A549 (cell line): ENCODE measurements around the gene OSBPL3. TPM values are rescaled to one million over a fixed set of nuclear protein-coding genes. Genes with fewer than 3 reads are reported as not detected.

Source experiments
- ATAC-seq, 2 experiments: fragments of 200-7000 bp in 1 of 2; fragments of >200 bp in 1 of 2; cut with Nextera tagmentation in 1 of 2; cut with Tn5 transposase in 1 of 2; 3 replicates each; pipeline versions ENCODE4 v1.8.0 to v1.9.1; 2018 to 2020; ENCODE audit warnings: mild to moderate bottlenecking in 1 of 2, moderate library complexity in 1 of 2
- CTCF ChIA-PET: fragments of 300-600 bp; sonication (Branson Sonifier 250); formaldehyde crosslinking; extraction: SDS; loops from one replicate; lab custom pipeline; 2021; ENCODE audit warnings: antibody characterized with exemption, inconsistent platforms; lab: Yijun Ruan, JAX
- POLR2A ChIA-PET: fragments of 350-600 bp; formaldehyde crosslinking; extraction: SDS; loops from one replicate; lab custom pipeline; 2021; ENCODE audit warnings: antibody characterized with exemption, inconsistent platforms; lab: Yijun Ruan, JAX
- DNase-seq, 2 experiments: peaks; one replicate each; pipeline versions ENCODE4 v3.0.0 to v3.0.0-alpha.2; 2011 to 2016; ENCODE audit warnings: low read depth in 1 of 2, low spot score in 1 of 2
- FAIRE-seq: peaks from 2 replicates; lab custom pipeline; 2011; peaks lifted over from hg19 to GRCh38; lab: Jason Lieb, UNC
- H3K27ac ChIP-seq, 2 experiments: fragments of >200 bp; sonication (Bioruptor Twin); formaldehyde crosslinking; 3 replicates each; pipeline ENCODE4 v1.5.1; 2016 to 2017
- H3K4me1 ChIP-seq: fragments of >200 bp; sonication (Bioruptor Twin); formaldehyde crosslinking; 3 replicates; pipeline ENCODE4 v1.6.1; 2016
- H3K4me2 ChIP-seq: fragments of >200 bp; sonication (Bioruptor Twin); formaldehyde crosslinking; 3 replicates; pipeline ENCODE4 v1.6.1; 2016
- H3K4me3 ChIP-seq: fragments of >200 bp; sonication (Bioruptor Twin); formaldehyde crosslinking; 3 replicates; pipeline ENCODE4 v1.5.1; 2016
- H3K9me3 ChIP-seq: fragments of >200 bp; sonication (Bioruptor Twin); formaldehyde crosslinking; 3 replicates; pipeline ENCODE4 v1.6.1; 2016
- CBX2 ChIP-seq: fragments of 200-600 bp; sonication (generic); IDR thresholded peaks from 2 replicates; pipeline ENCODE4 v1.6.1; 2016; ENCODE audit warnings: low read depth, mild to moderate bottlenecking, borderline replicate concordance
- CEBPB ChIP-seq, 2 experiments: fragments of >200 bp in 1 of 2; sonication (Bioruptor Twin) in 1 of 2; formaldehyde crosslinking in 1 of 2; IDR thresholded peaks; 2 replicates each; pipeline ENCODE4 v1.6.1; 2012 to 2016
- ESRRA ChIP-seq: fragments of 150-350 bp; IDR thresholded peaks from 2 replicates; pipeline ENCODE4 v1.6.1; 2014; ENCODE audit warnings: mild to moderate bottlenecking, low read length, borderline replicate concordance
- FOSL2 ChIP-seq, 2 experiments: fragments of 450-650 bp in 1 of 2; fragments of >200 bp in 1 of 2; sonication (Bioruptor Twin) in 1 of 2; formaldehyde crosslinking; IDR thresholded peaks; 2 replicates each; pipeline versions ENCODE4 v1.5.0 to v1.6.1; 2016 to 2020; ENCODE audit warnings: mild to moderate bottlenecking in 1 of 2, moderate library complexity in 1 of 2
- GATA3 ChIP-seq: IDR thresholded peaks from 2 replicates; pipeline ENCODE4 v1.6.1; 2012; ENCODE audit warnings: borderline replicate concordance
- HES2 ChIP-seq: fragments of >200 bp; sonication (Bioruptor Twin); formaldehyde crosslinking; IDR thresholded peaks from 2 replicates; pipeline ENCODE4 v1.6.1; 2016
- HEYL ChIP-seq: fragments of 250-450 bp; sonication (Bioruptor Pico); IDR thresholded peaks from 2 replicates; pipeline ENCODE4 v1.8.0; 2021; ENCODE audit warnings: mild to moderate bottlenecking, moderate library complexity
- HOXA7 ChIP-seq: fragments of 250-450 bp; sonication (Bioruptor Pico); IDR thresholded peaks from 2 replicates; pipeline ENCODE4 v1.5.0; 2020; ENCODE audit warnings: mild to moderate bottlenecking, moderate library complexity
- HOXB13 ChIP-seq: fragments of 250-450 bp; sonication (Bioruptor Pico); IDR thresholded peaks from 2 replicates; pipeline ENCODE4 v1.5.0; 2020; ENCODE audit warnings: low read depth, mild to moderate bottlenecking, moderate library complexity
- JUN ChIP-seq, 2 experiments: fragments of >200 bp; sonication (Bioruptor Twin); formaldehyde crosslinking; IDR thresholded peaks; 2 replicates in 1 of 2; 3 replicates in 1 of 2; pipeline ENCODE4 v1.6.1; 2016 to 2017
- KDM1A ChIP-seq: fragments of 200-600 bp; sonication (generic); IDR thresholded peaks from 2 replicates; pipeline ENCODE4 v1.6.1; 2016; ENCODE audit warnings: low read depth, mild to moderate bottlenecking
- KDM5A ChIP-seq: fragments of 200-600 bp; sonication (generic); IDR thresholded peaks from 2 replicates; pipeline ENCODE4 v1.6.1; 2016; ENCODE audit warnings: antibody characterized with exemption, mild to moderate bottlenecking
- NR3C1 ChIP-seq: fragments of >200 bp; sonication (Bioruptor Twin); formaldehyde crosslinking; IDR thresholded peaks from 3 replicates; pipeline ENCODE4 v1.6.1; 2017
- POLR2A ChIP-seq: IDR thresholded peaks from 2 replicates; pipeline ENCODE4 v1.6.1; 2012; ENCODE audit warnings: mild to moderate bottlenecking, low read length
- POLR2AphosphoS2 ChIP-seq: conservative IDR thresholded peaks from 2 replicates; pipeline ENCODE4 v1.6.1; 2012; ENCODE audit warnings: low read length, improper control_type of control experiment, inconsistent platforms
- RAD21 ChIP-seq, 2 experiments: fragments of >200 bp in 1 of 2; sonication (Bioruptor Twin) in 1 of 2; formaldehyde crosslinking in 1 of 2; IDR thresholded peaks in 1 of 2; conservative IDR thresholded peaks in 1 of 2; 2 replicates in 1 of 2; 3 replicates in 1 of 2; pipeline ENCODE4 v1.6.1; 2012 to 2018; ENCODE audit warnings: inconsistent platforms in 1 of 2
- RARB ChIP-seq: fragments of 250-450 bp; sonication (Bioruptor Pico); IDR thresholded peaks from 2 replicates; pipeline ENCODE4 v1.8.0; 2021; ENCODE audit warnings: mild to moderate bottlenecking, moderate library complexity
- RFX5 ChIP-seq: fragments of 450-650 bp; IDR thresholded peaks from 2 replicates; pipeline ENCODE4 v1.7.1; 2014; ENCODE audit warnings: antibody characterized with exemption, mild to moderate bottlenecking, moderate library complexity
- RNF2 ChIP-seq: fragments of 200-600 bp; sonication (generic); IDR thresholded peaks from 2 replicates; pipeline ENCODE4 v1.6.1; 2016; ENCODE audit warnings: low read depth, mild to moderate bottlenecking, antibody characterized with exemption, moderate library complexity, borderline replicate concordance
- SMC3 ChIP-seq: fragments of >200 bp; sonication (Bioruptor Twin); formaldehyde crosslinking; IDR thresholded peaks from 3 replicates; pipeline ENCODE4 v1.6.1; 2018; ENCODE audit warnings: inconsistent platforms
- SREBF2 ChIP-seq: fragments of 450-650 bp; IDR thresholded peaks from 2 replicates; pipeline ENCODE4 v1.6.1; 2014; ENCODE audit warnings: mild to moderate bottlenecking, moderate library complexity
- TFCP2L1 ChIP-seq: fragments of 250-450 bp; sonication (Bioruptor Pico); IDR thresholded peaks from 2 replicates; pipeline ENCODE4 v1.5.0; 2021; ENCODE audit warnings: mild to moderate bottlenecking
- USF2 ChIP-seq: fragments of 450-650 bp; IDR thresholded peaks from 2 replicates; pipeline ENCODE4 v1.6.1; 2014; ENCODE audit warnings: antibody characterized with exemption
- ZC3H11A ChIP-seq: fragments of 450-650 bp; IDR thresholded peaks from 2 replicates; pipeline ENCODE4 v1.6.1; 2014; ENCODE audit warnings: antibody characterized with exemption, mild to moderate bottlenecking
- ZFP36 ChIP-seq: fragments of 450-650 bp; IDR thresholded peaks from 2 replicates; pipeline ENCODE4 v1.6.1; 2014; ENCODE audit warnings: borderline replicate concordance; ENCODE audit not compliant: partially characterized antibody
- ZNF302 ChIP-seq: fragments of 250-450 bp; sonication (Bioruptor Pico); IDR thresholded peaks from 2 replicates; pipeline ENCODE4 v1.9.0; 2021; ENCODE audit warnings: inconsistent platforms, mild to moderate bottlenecking, moderate library complexity
- ZSCAN20 ChIP-seq: fragments of 250-450 bp; sonication (Bioruptor Pico); IDR thresholded peaks from 2 replicates; pipeline ENCODE4 v1.8.0; 2022; ENCODE audit warnings: mild to moderate bottlenecking, moderate library complexity
- WGBS: methylation state at CpG from one replicate; pipeline ENCODE4 v1.1.6; 2017; ENCODE audit errors: missing lambda C conversion rate; 5-methylcytosine and 5-hydroxymethylcytosine counted together
- polyA plus RNA-seq, 4 experiments: library from polyadenylated mRNA; depleted of rRNA in 3 of 4; stranded (reverse); fragments of >200 nt; fragmentation: RNase III in 1 of 4; extraction: RNeasy Plus Mini Kit Qiagen cat#74134 plus additional on column Dnase treatment in 1 of 4; gene quantifications; 2 replicates in 3 of 4; 3 replicates in 1 of 4; pipeline ENCODE4 v1.2.3, GENCODE V29; 2011 to 2017

The OSBPL3 gene
- polyA plus RNA-seq, 2 of the 4 experiments (the other 2 are of a cell fraction), result 10.9 to 17.4 TPM

DNA sequence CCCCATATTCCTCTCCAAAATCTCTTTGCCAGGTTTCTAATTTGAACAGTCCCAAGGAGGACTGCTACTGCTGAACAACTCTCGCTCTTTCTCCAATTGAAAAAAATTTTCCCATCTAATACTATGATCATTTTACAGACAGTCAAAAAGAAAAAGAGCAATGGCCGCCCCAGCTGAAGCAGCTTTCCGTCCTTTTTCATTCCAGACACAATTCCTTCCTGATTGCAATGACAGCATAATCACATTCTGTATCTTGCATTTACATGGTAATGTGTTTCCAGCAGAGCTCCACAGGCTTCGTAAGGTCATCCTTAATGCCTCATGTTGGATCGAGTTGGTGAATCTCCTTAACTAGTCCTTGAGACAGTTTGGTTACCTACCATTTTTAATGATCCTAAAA, 177.7 kb downstream of the OSBPL3 start:
- CTCF ChIA-PET, result interaction anchor here (1.1 to 5.2 kb wide), 7 partner anchors 11 to 296 kb away, joined by 3 to 27 read pairs (median 6); no protein-coding TSS in a partner anchor
- no peak for FAIRE-seq

GRCh38 chr7:24801883-24802282, 178.1 kb downstream of the OSBPL3 start:
- ATAC-seq (no peak), FAIRE-seq (no peak), DNase-seq (no peak)
- Histone ChIP-seq H3K4me3 (no peak overlapping the region), H3K27ac (no peak overlapping the region), H3K4me2 (no peak overlapping the region), H3K9me3 (no peaks in the 10 kb centered on the region), H3K4me1 (no peaks in the 10 kb centered on the region)
- whole genome bisulfite sequencing, result 96% methylated on average over 2 of the region's 2 CpGs
- CTCF ChIA-PET, result interaction anchor here (1.0 to 5.2 kb wide), 8 partner anchors 11 to 296 kb away, joined by 3 to 27 read pairs (median 6); no protein-coding TSS in a partner anchor
- POLR2A ChIA-PET, result no interaction called here
- TF ChIP-seq POLR2AphosphoS2, result no peak
- TF ChIP-seq RNF2, result no peak
- no peak for TF ChIP-seq RFX5
- TF ChIP-seq HEYL, result no peak
- TF ChIP-seq ZFP36, result no peak
- TF ChIP-seq NR3C1, result no peak
- no peak for TF ChIP-seq HOXB13 (CRISPR knock-in tag)
- no peak for TF ChIP-seq GATA3
- TF ChIP-seq CEBPB (IDR thresholded peaks at IDR 0.05), result no peak
- TF ChIP-seq HES2, result no peak
- no peak for TF ChIP-seq RAD21 (conservative IDR thresholded peaks at IDR 0.05 in 1 of 2, IDR thresholded peaks at IDR 0.05 in 1 of 2)
- no peak for TF ChIP-seq ZNF302
- TF ChIP-seq SREBF2, result no peak
- TF ChIP-seq CBX2, result no peak
- TF ChIP-seq KDM5A, result no peak
- TF ChIP-seq RARB (CRISPR knock-in tag), result no peak

More for the DNA sequence above, 177.7 kb downstream of the OSBPL3 start:
- no peaks in the 10 kb centered on the region for H3K4me1 ChIP-seq
- POLR2A ChIA-PET, result no interaction called here
- no peak overlapping the region for H3K4me3 ChIP-seq
- TF ChIP-seq SMC3, result no peak
- no peak for TF ChIP-seq POLR2A
- TF ChIP-seq KDM1A, result no peak
- no peak for TF ChIP-seq TFCP2L1
- no peak for TF ChIP-seq USF2
- no peak for TF ChIP-seq RNF2
- TF ChIP-seq ZSCAN20 (CRISPR knock-in tag), result no peak
- TF ChIP-seq JUN (IDR thresholded peaks at IDR 0.05), result no peak
- TF ChIP-seq RARB (CRISPR knock-in tag), result no peak
- no peak for TF ChIP-seq RFX5
- no peak for TF ChIP-seq GATA3
- no peak for TF ChIP-seq ESRRA
- no peak for TF ChIP-seq HOXB13 (CRISPR knock-in tag)
- no peak for TF ChIP-seq FOSL2 (IDR thresholded peaks at IDR 0.05)
- no peak for TF ChIP-seq FOSL2 (CRISPR knock-in tag; IDR thresholded peaks at IDR 0.05)
- no peak for TF ChIP-seq ZC3H11A
- DNase-seq (no peak), ATAC-seq (no peak)
- no peak overlapping the region for H3K27ac ChIP-seq
- no peak overlapping the region for H3K4me2 ChIP-seq
- 97% methylated on average over 5 of the region's 5 CpGs for WGBS
- H3K9me3 ChIP-seq, result no peaks in the 10 kb centered on the region

DNA sequence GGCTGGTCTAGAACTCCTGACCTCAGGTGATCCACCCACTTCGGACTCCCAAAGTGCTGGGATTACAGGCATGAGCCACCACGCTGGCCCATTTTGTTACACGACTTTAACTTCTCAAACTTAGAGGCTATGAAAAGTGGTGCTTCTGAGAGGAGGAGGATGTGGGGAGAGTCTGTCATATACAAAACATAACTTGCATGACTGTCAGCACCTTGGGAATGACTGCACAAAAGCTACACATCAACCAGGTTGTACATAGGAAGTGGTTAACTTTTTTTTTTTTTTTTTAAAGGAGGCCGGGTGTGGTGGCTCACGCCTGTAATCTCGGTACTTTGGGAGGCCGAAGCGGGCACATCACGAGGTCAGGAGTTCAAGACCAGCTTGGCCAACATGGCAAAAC, 179.3 kb downstream of the OSBPL3 start:
- H3K4me2 ChIP-seq, result no peak overlapping the region
- no peak for FAIRE-seq
- POLR2A ChIA-PET, result no interaction called here
- WGBS, result 96% methylated on average over 9 of the region's 9 CpGs
- no peak for TF ChIP-seq POLR2AphosphoS2
- no peak for TF ChIP-seq HOXA7 (CRISPR knock-in tag)
- TF ChIP-seq HEYL, result no peak
- H3K4me1 ChIP-seq, result no peaks in the 10 kb centered on the region
- ATAC-seq, result no peak
- DNase-seq, result no peak
- no peaks in the 10 kb centered on the region for H3K9me3 ChIP-seq
- CTCF ChIA-PET, result interaction anchor here (0.9 to 5.2 kb wide), 5 partner anchors 13 to 297 kb away, joined by 3 to 27 read pairs (median 7); no protein-coding TSS in a partner anchor
- H3K4me3 ChIP-seq, result no peak overlapping the region
- H3K27ac ChIP-seq, result no peak overlapping the region
